HuH-7.5 (cell line): Measurements from ENCODE around the gene DACH1.

Experiments used
- DNase-seq: peaks from one replicate; pipeline ENCODE4 v3.0.0; 2011; ENCODE audit warnings: low spot score

DACH1 gene

DNA sequence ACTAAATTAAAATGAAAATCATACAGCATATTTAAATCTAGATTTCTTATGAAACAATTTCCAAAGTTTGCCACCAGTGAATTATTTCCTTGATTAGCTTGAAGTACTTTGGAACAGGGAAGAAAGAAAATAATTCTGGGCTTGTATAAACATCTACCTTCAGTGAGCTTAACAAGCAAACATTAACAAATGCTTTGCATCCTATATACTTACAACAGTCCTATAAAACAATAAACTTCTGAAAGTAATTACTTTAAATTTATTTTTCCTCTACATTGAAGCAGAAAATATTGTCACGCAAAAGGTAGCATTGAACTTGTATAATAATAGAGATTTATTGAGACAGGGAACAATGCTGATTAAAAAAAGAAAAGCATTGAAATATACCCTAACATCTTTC, 164.8 kb downstream of the DACH1 start:
- no peak for DNase-seq

- DNase-seq = no peak
Measured at GRCh38 chr13:71701741-71702140, 165.3 kb downstream of the DACH1 start.

- DNase-seq = no peak
Measured at GRCh38 chr13:71699342-71699741, 167.7 kb downstream of the DACH1 start.

- peak; percentile 22 for DNase-seq
Measured at GRCh38 chr13:71695662-71696061, 171.3 kb downstream of the DACH1 start.

GRCh38 chr13:71685072-71685471, 181.9 kb downstream of the DACH1 start:
- no peak for DNase-seq

DNA sequence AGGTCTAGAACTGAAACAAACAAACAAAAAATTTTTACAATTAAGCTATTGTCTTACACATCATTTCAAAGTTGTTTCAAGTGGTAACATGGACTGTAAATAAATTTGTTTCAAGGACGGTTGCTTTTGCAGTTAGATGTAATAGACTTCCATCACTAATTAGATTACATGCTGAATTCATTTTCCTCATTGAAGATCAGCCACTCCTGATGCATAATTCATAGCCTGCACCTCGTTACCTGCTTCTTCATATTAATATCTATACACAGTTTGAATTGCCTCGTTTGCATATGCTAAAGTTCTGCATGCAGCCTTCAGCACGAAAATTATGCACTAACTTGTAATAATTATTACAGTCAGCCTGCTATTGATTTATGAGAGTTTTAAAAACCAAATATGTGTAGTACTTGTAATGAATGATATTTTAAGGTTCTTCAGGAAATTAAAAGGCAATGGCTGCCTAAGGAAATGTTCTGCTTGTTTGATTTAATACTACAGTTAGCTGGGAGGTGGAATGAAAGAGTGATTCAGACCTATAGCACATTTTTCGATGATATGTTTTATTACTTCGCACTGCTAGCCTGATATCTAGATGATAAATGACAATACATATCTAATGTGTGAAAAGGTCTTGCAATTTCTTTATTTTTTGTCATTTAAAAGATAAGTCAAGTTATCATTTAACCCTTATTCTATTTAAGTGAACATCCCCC, 184.9 kb downstream of the DACH1 start:
- no peak for DNase-seq

DNA sequence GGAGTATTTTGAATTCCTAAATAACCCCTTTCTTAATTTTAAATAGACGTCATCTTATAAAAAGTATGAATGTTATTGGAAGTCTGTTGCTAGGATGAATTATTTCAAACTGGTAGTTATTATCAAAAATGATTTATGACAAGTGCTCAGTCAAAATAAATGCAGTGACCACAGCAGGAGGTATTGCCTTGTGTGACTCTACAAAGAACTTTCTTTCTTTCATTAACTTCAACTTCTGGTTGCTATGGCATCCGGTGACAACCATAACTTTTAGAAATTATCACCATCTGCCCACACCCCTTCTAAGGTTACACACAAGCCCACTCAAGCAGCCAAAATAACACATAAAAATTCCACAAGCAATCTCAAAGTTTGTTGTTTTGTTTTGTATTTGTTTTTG, 189.9 kb downstream of the DACH1 start:
- no peak for DNase-seq

GRCh38 chr13:71672512-71672911, 194.5 kb downstream of the DACH1 start:
- no peak for DNase-seq

DNA sequence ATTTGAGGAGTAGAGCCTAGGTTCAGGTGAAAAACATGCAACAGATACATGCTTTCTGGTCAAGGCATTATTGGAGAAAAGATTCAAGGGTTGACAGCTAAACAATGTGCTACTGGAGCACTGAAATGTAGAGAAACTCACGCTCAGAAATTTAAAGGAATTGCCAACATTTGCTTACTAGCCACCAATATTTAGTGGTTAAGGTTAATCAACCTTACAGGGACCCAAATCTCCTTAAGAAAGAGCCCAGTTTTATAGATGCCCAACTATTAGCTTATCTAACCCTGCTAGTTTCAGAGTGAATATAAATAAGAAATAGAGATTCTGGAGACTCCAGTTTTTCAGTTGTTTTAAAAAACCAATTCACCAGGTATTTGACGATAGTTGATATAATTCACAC, 203.6 kb downstream of the DACH1 start:
- no peak for DNase-seq

DNA sequence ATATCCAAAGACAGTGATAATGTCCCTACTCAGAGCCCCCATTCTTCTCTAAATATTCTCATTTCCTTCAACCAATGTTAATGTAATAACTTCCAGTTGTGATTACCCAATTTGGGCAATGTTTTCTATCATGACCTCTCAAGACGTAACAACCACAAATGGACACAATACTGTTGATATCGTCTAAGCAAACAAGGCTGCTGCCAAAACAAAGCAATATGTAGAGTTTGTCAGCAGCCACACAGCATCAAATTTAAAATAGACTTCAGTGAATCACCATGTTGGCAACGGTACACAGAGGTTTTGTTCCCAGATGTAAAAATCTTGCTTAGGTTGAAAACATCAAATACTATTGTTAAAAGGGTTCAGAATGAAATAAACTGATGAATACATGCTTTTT, 205.1 kb downstream of the DACH1 start:
- DNase-seq = no peak

- DNase-seq = no peak
Measured at GRCh38 chr13:71659404-71659803, 207.6 kb downstream of the DACH1 start.

DNA sequence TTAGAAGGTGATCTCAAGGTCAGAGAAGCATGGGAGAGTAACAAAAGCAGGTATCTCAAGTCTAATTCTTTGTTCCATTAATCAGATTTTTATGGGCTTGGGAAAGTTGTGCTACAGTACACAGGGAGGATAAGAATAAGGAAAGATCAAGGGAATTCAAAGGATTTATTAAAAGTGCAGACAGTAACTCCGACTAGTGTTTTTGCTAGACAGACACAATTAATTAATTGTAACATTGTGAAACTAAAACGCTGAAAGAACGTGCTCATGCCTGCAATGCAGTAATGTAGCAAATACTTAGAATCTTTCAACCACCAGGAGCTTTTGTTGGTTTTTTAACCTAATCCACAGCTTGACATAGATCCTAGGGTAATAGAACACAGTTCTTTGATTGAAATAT, 221.5 kb downstream of the DACH1 start:
- DNase-seq = no peak

- no peak for DNase-seq
Measured at GRCh38 chr13:71644579-71644978, 222.4 kb downstream of the DACH1 start.

DNA sequence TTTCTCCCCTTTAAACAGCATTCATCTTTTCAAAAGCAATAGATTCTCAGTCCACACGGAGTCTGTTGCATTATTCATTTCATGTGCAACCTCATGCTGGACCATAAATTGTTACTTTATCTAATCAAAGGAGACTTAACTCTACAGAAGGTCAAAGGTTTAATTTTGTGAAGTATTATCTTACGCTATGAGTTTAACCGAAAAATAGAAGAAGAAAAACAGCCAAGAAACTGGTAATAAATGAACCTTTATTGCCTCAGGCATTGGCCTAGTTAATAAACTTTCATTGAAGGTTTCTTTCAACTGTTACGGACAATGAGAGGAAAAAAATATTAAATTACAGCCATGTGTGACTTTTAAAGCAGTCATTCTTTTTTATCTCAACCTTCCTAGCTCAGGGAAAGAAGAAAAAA, 223.6 kb downstream of the DACH1 start:
- no peak for DNase-seq

DNA sequence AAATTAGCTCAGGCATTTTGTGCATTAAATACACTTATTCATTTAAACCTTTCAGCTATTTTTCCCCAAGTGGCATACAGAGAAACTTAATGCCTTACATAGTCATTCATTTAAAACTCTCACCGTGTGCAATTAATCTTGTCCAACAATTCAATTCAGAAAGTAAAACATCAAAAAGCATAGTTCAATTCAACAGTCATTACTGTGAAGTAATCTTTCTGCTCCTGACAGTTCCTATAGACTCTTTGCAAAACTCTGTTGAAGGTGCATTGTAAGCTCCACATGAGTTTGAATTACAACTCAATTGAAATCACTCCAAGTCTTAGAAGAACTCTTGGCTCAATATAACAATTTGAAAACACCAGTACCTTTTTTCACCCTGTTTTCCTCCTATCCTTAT, 228.3 kb downstream of the DACH1 start:
- no peak for DNase-seq

DNA sequence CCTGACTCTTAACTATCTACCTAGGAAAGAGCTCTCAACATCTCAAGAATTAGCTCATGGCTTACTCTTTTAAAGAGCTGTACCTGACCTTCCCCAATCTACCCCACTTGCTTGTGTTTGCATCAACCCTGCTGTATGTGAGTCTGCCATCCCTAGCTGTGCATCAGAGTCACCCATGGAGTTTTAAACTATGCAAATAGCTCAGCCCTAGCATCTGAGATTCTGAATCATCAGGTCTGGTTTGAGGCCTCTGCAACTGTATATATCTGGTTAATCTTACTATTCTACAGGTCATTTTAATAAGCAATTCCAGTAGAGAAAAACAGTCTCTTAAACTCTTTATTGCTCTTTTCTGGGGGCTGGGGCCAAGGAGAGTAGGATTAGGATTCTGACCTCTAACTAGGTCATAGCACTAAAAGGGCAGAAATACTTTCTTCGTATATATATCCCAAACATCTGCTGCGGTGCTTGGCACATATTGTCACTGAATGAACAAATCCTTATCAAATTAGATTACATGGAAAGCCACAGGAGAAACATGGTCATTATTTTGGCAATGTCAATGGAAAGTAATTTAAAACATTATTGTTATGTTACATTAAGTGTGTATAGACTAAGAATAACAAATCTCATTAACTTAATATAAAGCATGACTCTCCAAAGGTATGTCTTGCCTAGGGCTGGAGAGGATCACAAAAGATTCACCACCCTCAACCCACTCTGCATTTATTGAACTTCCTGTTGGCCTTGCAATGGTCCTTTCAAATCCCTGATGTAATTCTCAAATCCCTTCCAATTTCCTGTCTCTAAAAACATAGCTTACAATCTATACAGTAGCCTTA, 232.2 kb downstream of the DACH1 start:
- no peak for DNase-seq

GRCh38 chr13:71634182-71634581, 232.8 kb downstream of the DACH1 start:
- no peak for DNase-seq

DNA sequence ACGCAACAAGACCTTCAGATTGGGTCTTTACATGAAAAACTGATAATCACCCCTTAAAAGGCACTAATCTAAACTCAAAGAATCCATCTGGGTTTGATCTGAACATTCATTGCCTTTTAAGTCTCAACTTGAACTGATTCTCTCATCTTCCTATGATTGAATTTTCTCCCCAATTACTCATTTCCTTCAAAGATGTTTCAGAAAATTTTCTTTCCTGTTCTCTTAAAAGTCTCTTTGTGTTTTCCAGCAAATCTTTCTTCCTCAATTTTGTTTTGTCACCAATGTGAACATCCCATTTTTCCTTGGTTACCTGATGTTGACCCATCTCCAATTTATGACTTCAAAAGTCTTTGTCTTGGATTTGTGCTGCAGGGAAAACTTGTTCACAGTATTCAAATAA, 234.3 kb downstream of the DACH1 start:
- no peak for DNase-seq

DNA sequence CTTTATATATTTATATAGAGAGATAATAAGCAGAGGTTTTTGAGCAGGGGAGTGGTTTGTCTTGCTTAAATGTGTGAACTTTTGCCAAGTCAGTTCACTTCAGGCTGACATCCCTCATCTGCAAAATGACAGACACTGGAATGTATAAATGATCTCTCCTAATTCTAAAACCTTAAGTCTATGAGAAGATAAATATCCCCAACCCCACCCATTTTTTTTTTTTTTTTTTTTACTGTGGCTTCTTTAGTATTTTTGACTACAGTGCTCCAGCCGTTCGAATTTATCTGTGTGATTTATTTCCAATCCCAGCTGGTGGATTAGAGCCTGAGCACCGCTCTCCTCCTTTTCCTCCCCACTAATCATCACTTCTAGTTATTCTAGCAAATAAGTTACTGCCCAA, 234.8 kb downstream of the DACH1 start:
- DNase-seq = no peak

DNA sequence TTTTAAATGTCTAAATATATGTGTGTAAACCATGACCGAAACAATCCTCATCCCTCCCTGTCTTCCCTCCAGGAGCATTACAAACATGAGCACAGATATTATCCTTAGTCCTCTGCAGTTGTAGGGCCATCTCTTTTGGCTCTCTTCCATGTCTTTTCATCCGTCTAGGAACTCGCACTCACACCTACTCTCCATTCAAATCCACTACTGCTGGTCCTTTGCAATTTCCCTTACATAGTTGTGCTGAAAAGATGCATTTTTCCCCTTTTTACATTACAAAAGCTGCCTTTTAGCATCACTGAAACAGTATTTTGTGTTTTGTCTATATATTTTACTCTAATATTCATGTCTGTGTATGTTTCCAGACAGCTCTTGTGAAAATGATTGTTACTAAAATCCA, 237.8 kb downstream of the DACH1 start:
- DNase-seq = no peak

GRCh38 chr13:71626421-71627117, 240.4 kb downstream of the DACH1 start:
- DNase-seq = no peak

DNA sequence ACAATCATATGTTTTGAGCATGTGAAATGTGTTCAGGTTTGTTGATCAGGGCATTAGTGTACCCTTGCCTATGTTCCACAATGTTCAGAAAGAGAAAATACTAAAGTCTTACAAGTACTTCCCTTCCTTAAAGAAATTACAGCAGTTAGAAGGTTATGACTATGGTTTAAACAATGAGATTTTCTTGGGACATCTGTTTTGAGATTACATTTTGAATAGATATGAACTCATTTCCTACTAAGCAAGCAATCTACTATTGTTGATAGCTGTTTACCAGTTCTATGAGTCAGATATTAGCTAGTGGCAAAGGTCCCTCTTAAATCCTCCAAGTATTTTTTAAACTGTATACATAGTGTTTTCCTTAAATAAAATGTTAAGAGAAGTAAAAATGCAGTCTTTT, 241.3 kb downstream of the DACH1 start:
- no peak for DNase-seq
